Tibial nerve (tissue), 4 donors: ENCODE measurements around the gene SMIM29.

ENCODE experiments used
- EP300 ChIP-seq, 2 donors: sonication (generic); formaldehyde crosslinking; IDR thresholded peaks; one replicate each; pipeline ENCODE4 v1.6.1; 2017; ENCODE audit warnings: antibody characterized with exemption in 2 of 2, mild to moderate bottlenecking in 1 of 2
- TF ChIP-seq, protein P1 (sequence below), 5 experiments: fragments of 200-600 bp in 3 of 5; fragments of 450-650 bp in 2 of 5; sonication (generic) in 3 of 5; IDR thresholded peaks; one replicate each; pipeline ENCODE4 v1.5.1; 2016 to 2019; ENCODE audit warnings: antibody characterized with exemption in 5 of 5, mild to moderate bottlenecking in 3 of 5, moderate library complexity in 2 of 5

DNA sequence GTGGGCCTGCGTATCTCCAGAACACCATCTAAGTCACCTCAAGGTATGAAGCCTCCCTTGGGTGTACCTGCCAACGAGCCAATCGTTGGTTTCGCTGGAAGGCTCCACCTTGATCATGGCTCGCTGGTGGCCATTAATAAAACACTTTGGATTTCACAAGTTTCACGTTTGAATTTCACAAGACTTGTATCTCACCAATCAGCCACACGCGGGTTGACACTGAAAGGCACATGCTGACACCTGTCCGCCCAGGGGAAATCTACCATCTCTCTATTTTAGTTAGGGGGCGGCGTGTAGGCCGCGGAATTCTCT, 12.7 kb downstream of the SMIM29 start:
- TF ChIP-seq, protein P1, sequence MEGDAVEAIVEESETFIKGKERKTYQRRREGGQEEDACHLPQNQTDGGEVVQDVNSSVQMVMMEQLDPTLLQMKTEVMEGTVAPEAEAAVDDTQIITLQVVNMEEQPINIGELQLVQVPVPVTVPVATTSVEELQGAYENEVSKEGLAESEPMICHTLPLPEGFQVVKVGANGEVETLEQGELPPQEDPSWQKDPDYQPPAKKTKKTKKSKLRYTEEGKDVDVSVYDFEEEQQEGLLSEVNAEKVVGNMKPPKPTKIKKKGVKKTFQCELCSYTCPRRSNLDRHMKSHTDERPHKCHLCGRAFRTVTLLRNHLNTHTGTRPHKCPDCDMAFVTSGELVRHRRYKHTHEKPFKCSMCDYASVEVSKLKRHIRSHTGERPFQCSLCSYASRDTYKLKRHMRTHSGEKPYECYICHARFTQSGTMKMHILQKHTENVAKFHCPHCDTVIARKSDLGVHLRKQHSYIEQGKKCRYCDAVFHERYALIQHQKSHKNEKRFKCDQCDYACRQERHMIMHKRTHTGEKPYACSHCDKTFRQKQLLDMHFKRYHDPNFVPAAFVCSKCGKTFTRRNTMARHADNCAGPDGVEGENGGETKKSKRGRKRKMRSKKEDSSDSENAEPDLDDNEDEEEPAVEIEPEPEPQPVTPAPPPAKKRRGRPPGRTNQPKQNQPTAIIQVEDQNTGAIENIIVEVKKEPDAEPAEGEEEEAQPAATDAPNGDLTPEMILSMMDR (IDR thresholded peaks at IDR 0.05), result no peak
- no peak for TF ChIP-seq EP300 (IDR thresholded peaks at IDR 0.05)
